ENCODE results near the gene ROBO2. TPM values are rescaled to one million over a fixed set of nuclear protein-coding genes. Genes with fewer than 3 reads are reported as not detected.

Gene ROBO2
- total RNA-seq, 1 experiment from 2014 or later = not detected

- Histone ChIP-seq H3K9me2 (ENCODE audit: insufficient read depth) (no peaks in the 10 kb centered on the region), H3K9me3 (ENCODE audit: control insufficient read depth in 1 of 2, insufficient read depth in 1 of 2, low read depth in 1 of 2, low read length in 2 of 2) (peaks cover 7 to 31% of the 10 kb centered on the region in 2 experiments; a peak in 3 of 4 replicates), H3K9ac (ENCODE audit: low read length) (no peak overlapping the region), H3K27me3 (ENCODE audit: insufficient read depth, low read length) (no peaks in the 10 kb centered on the region), H3K4me1 (ENCODE audit: control insufficient read depth in 1 of 2, insufficient read depth in 2 of 2, low read length in 2 of 2) (no peaks in the 10 kb centered on the region), H4K20me1 (ENCODE audit: insufficient read depth) (no peaks in the 10 kb centered on the region), H3K4me2 (ENCODE audit: low read length) (no peak overlapping the region), H3K27ac (ENCODE audit: low read depth, low read length) (no peak overlapping the region), H3K36me3 (ENCODE audit: control insufficient read depth in 1 of 2, insufficient read depth in 2 of 2, low read length in 2 of 2) (no peaks in the 10 kb centered on the region), H3K79me2 (ENCODE audit: insufficient read depth, low read length) (no peaks in the 10 kb centered on the region), H2AFZ (ENCODE audit: low read depth, low read length, poor library complexity, severe bottlenecking) (no peak overlapping the region), H3K4me3 (replicated peaks in 1 of 2; ENCODE audit: low read depth in 1 of 2, low read length in 2 of 2) (no peak overlapping the region)
- DNase-seq (ENCODE audit: low read depth, low spot score) (no peak), ATAC-seq (no peak)
- ChIA-PET CTCF (no interaction called here), POLR2A (no interaction called here), RAD21 (ENCODE audit: low non-redundant PET in 1 of 2, low total read pairs in 2 of 2, uncharacterized antibody in 2 of 2, unreplicated experiment in 2 of 2) (no interaction called here)
- TF ChIP-seq POLR2A (IDR thresholded peaks at IDR 0.05; ENCODE audit: borderline replicate concordance, extremely low read depth, insufficient read depth, insufficient read length) (no peak), SIN3A (IDR thresholded peaks at IDR 0.05; ENCODE audit: low read depth) (no peak), CTCF (IDR thresholded peaks at IDR 0.05 in 2 of 3, conservative IDR thresholded peaks at IDR 0.05 in 1 of 3; ENCODE audit: borderline replicate concordance in 1 of 3, insufficient read depth in 1 of 3, low read depth in 2 of 3, low read length in 2 of 3) (no peak), EZH2phosphoT487 (IDR thresholded peaks at IDR 0.05; ENCODE audit: borderline replicate concordance) (no peak), FOSL1 (IDR thresholded peaks at IDR 0.05; ENCODE audit: low read depth) (no peak), MAX (IDR thresholded peaks at IDR 0.05) (no peak)
- intact Hi-C loops (cut with micrococcal nuclease) = no loop called here
- no TSS peak for BruUV-seq (replicated peaks)
Measured at GRCh38 chr3:77079988-77080610, 40.2 kb downstream of the ROBO2 start.

- no peaks in the 10 kb centered on the region for H3K9me2 ChIP-seq (ENCODE audit: insufficient read depth)
- intact Hi-C loops (cut with micrococcal nuclease) = no loop called here
- no peak overlapping the region for H3K27ac ChIP-seq (ENCODE audit: low read depth, low read length)
- CTCF ChIA-PET = no interaction called here
- no peaks in the 10 kb centered on the region for H3K27me3 ChIP-seq (ENCODE audit: insufficient read depth, low read length)
- H3K9ac ChIP-seq (ENCODE audit: low read length) = no peak overlapping the region
- no TSS peak for BruUV-seq (replicated peaks)
- no peaks in the 10 kb centered on the region for H3K79me2 ChIP-seq (ENCODE audit: insufficient read depth, low read length)
- ATAC-seq (no peak), DNase-seq (ENCODE audit: low read depth, low spot score) (no peak)
- H3K9me3 ChIP-seq (ENCODE audit: control insufficient read depth in 1 of 2, insufficient read depth in 1 of 2, low read depth in 1 of 2, low read length in 2 of 2) = peaks cover 3 to 30% of the 10 kb centered on the region in 2 experiments; a peak in 2 of 4 replicates
- no peaks in the 10 kb centered on the region for H3K4me1 ChIP-seq (ENCODE audit: control insufficient read depth in 1 of 2, insufficient read depth in 2 of 2, low read length in 2 of 2)
- POLR2A ChIA-PET = no interaction called here
- H3K4me3 ChIP-seq (replicated peaks in 1 of 2; ENCODE audit: low read depth in 1 of 2, low read length in 2 of 2) = no peak overlapping the region
- no peaks in the 10 kb centered on the region for H3K36me3 ChIP-seq (ENCODE audit: control insufficient read depth in 1 of 2, insufficient read depth in 2 of 2, low read length in 2 of 2)
- no peaks in the 10 kb centered on the region for H4K20me1 ChIP-seq (ENCODE audit: insufficient read depth)
- no peak overlapping the region for H3K4me2 ChIP-seq (ENCODE audit: low read length)
- RAD21 ChIA-PET (ENCODE audit: low non-redundant PET in 1 of 2, low total read pairs in 2 of 2, uncharacterized antibody in 2 of 2, unreplicated experiment in 2 of 2) = no interaction called here
- H2AFZ ChIP-seq (ENCODE audit: low read depth, low read length, poor library complexity, severe bottlenecking) = no peak overlapping the region
- TF ChIP-seq EGR1 (IDR thresholded peaks at IDR 0.05; ENCODE audit: low read depth) (no peak), CEBPB (IDR thresholded peaks at IDR 0.05; ENCODE audit: low read depth) (no peak), POLR2AphosphoS5 (IDR thresholded peaks at IDR 0.05; ENCODE audit: low read depth, low read length) (no peak), CBX3 (IDR thresholded peaks at IDR 0.05; ENCODE audit: low read depth) (no peak), REST (IDR thresholded peaks at IDR 0.05; ENCODE audit: low read depth) (no peak), MAX (IDR thresholded peaks at IDR 0.05) (no peak), SRF (IDR thresholded peaks at IDR 0.05; ENCODE audit: low read depth) (no peak), ZNF274 (IDR thresholded peaks at IDR 0.05; ENCODE audit: low read depth, low read length) (no peak), ELF1 (IDR thresholded peaks at IDR 0.05; ENCODE audit: borderline replicate concordance, low read depth) (no peak)
Measured at GRCh38 chr3:77081240-77081661, 41.4 kb downstream of the ROBO2 start.

Measured in HCT116 (cell line).